ENCODE results near the gene TRIM37.

- no peak for TF ChIP-seq CTCF (IDR thresholded peaks at IDR 0.05)
- TF ChIP-seq FOXK1 (CRISPR knock-in tag; IDR thresholded peaks at IDR 0.05): no peak
- no peak for TF ChIP-seq USF1 (CRISPR knock-in tag; IDR thresholded peaks at IDR 0.05)
- no peak for TF ChIP-seq ETV6 (CRISPR knock-in tag; IDR thresholded peaks at IDR 0.05)
- no peak for TF ChIP-seq FOXP4 (CRISPR knock-in tag; IDR thresholded peaks at IDR 0.05)
- TF ChIP-seq CREB1 (CRISPR knock-in tag; IDR thresholded peaks at IDR 0.05): no peak
- no peak for TF ChIP-seq ZNF396 (CRISPR knock-in tag; IDR thresholded peaks at IDR 0.05; ENCODE audit: borderline replicate concordance)
- no peak for TF ChIP-seq USF2 (CRISPR knock-in tag; IDR thresholded peaks at IDR 0.05)
- no peak for TF ChIP-seq MLX (CRISPR knock-in tag; IDR thresholded peaks at IDR 0.05)
- TF ChIP-seq ATF6 (CRISPR knock-in tag; IDR thresholded peaks at IDR 0.05): no peak
These were observed 18.0 kb upstream of the TRIM37 start for GRCh38 chr17:59124665-59125064.

Data from WTC11 (cell line).